Measurements from ENCODE around the gene IGSF5.
"Not testable (repeated sequence)": the region's sequence is repeated elsewhere in the genome, so short reads cannot be mapped to it uniquely, and the experiment has no call there.

IGSF5 gene

DNA sequence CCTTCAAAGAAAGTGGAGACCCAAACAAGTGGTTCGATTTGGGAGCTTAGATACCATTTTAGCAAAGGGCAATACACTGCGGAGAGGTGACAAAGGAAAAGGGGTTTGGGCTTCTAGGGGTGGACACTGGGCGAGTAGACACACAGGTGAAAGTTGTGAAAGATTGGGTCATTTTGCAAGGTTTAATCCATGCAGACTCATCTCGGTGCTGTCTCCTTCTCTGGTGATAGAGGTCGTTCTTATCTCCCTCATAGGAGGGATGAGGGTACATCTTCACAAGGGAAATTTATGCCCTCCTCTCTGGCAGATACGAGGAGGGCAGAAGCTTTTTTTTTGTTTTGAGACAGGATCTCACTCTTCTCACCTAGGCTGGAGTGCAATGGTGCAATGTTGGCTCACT lies 6.4 kb upstream of the IGSF5 start:
- DNase-seq (ENCODE audit: low read depth, low spot score): no peak

DNA sequence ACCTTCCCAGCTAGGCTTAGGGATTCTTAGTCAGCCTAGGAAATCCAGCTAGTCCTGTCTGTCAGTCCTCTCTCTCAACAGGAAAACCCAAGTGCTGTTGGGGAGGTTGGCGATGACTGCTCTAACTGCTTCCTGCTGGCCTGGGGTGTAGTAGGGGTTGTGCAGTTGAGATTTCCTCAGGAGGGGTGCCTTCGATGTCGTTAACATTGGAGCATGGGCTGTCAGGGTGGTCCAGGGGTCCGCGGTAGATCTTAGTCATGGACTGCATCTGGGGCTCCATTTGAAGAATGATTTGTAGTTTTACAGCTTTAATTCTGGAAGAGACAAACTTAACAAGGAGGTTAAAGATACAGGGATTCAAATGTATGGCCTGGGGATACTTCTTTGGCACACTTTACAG lies 5.5 kb upstream of the IGSF5 start:
- DNase-seq (ENCODE audit: low read depth, low spot score): not testable (repeated sequence)

DNA sequence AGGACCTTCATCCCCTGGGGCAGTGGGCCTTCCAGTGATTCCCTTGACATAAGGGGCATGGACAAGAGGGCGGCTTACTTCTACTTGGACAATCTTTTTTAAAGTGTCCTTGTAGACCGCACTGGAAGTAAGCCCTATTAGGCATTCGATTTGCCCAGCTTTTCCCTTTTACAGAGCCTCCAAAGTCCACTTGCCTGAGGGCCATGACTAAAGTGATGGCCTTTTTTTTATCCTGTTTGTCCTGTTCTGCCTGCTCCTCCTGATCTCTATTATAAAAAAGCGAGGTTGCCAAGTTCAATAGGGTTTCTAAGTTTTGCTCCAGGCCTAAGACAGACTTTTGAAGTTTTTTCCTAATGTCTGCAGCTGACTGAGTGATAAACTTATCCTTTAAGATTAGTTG lies 2.4 kb upstream of the IGSF5 start:
- DNase-seq (ENCODE audit: low read depth, low spot score): not testable (repeated sequence)

DNA sequence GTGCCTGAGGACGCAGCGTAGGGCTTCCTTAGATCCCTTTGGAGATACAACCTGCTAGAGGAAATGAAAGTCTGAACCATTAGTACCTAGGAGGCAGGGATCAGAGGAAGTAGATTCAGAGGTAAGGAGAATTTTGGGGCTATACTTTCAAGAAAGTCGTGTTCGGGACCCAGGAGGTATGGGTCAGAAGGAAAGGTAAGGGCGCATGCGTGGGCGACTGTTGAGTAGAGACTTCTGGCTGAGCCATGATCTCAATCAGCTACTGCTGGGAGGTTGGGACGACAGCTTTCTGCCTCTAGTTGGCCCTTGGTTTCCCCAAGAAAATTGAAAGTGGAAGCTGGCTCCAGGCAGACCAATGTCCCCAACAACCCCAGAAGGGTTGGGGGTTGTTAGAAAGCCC lies 349 bp downstream of the IGSF5 start:
- DNase-seq (ENCODE audit: low read depth, low spot score): not testable (repeated sequence)

DNA sequence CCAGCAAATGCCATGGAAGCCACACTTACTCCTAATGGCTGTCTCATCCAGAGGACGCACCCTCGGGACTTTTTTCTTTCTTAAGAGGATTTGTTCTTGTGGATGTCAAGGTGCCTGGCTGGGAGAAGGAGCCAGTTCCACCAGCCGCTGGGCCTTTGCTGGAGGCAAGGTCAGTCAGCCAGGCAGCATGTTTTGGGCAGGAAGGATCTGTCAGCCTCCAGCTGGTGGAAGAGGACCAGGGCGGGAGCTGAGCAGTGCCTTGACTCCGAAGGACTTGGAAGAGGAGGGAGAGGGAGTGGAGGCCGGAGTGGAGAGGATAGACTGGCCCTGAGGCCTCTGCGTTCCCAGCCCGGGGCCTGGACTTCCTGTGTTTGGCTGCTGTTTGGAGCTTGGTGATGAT lies 5.7 kb downstream of the IGSF5 start:
- no peak for DNase-seq (ENCODE audit: low read depth, low spot score)

DNA sequence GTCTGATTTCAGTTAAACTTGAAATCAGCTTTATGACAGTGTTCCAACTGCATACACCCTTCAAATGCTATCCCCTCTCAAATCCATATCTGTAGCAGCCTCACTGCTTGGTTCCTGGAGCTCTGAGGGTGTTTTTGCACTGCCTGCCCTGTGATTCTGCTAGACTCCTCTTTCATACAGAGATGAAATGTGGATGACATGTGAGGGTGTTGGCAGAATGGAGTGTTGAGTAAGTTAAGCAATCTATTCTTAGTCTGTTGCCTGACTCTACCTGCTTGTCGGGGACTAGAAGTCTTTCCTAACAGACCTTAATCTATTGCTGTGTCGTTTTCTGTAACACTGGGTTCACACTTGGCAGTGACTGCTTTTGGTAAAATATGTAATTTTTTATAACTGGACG lies 9.8 kb downstream of the IGSF5 start:
- no peak for DNase-seq (ENCODE audit: low read depth, low spot score)

DNA sequence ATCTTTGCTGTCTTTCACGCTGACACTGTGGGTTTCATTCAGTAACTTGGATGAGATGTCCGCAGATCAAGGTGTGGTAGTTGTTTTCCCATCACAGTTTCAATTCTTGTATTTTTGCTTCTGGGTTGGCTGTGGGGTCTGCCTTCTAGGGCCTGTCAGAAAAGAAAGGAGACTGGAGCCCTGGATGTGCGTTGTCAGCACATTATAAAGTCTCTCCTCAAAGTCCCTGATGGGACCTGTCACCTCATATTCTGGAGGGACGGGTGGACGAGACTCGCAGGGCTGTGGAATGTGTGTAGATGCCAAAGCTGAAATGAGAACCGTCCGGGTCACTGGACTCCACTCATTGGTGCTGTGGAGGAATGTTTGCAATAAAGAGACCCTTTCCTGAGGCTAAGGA lies 11.3 kb downstream of the IGSF5 start:
- DNase-seq (ENCODE audit: low read depth, low spot score): no peak

DNA sequence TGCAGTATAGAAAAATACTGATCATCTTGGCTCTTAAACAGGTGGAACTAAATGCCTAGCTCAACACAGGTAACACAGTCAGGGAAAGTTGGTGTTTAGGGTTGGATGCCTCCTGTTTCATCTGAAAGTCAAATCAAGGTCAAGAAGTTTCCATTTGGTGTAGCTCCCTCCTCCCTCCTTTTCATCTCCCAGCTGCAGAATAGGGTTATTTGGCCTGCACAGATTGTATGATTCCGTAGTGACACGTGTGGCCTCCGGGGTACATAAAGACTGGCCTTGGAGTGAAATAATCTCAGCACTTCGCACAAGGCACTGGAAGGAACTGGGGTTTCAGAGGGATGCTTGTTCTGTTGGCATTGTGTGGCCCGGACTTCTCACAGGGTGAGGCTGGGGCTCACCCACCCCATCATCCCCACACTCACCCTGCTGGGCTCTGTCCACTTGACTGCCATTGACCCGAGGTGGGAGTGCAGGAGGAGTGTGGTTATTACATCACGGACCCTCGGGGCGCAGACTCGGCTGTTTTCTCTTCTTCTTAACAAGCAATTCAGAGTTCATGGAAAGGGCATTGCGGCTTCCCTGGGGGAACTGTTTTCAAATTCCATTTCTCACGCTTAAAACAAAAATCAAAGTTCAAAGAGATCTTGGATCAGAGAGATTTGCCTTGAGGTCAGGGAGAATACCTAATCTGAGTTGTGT lies 18.4 kb downstream of the IGSF5 start:
- DNase-seq (ENCODE audit: low read depth, low spot score): no peak

DNA sequence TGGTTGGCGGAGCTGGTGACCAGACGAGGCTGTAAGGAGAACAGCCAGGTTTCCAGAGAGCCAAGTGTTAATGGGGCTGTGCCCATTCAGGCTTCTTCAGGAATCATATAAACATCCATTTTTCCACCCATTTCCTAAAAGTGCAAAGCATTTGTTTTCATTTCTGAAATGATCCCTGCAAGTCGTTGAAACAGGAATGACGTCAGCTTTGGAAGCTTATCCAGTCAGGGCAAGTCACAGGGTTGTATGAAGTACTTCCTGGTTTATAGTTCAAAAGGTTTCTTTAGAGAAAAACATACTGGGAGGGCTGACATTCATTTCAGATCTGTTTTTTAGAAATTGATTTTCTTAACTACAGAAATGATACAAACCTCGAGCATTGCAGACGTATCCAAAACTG lies 29.2 kb downstream of the IGSF5 start:
- DNase-seq (ENCODE audit: low read depth, low spot score): no peak

DNA sequence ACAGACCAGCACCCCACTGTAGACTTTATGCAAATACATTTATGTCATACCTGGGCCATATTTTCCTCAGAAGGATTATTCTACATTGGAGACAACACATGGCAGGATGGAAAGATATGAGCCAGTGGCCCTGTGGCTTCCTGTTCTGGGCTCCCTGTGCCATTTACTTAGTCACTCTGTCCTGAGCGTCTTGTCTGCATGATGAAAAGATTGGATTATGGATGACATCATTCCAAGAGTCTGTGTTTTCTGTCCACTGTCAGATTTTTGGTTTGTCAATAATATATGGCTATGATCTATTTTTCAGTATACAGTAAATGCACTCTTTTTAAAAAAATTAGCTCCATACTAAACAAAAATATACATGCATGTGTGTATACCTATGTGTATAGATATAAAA lies 30.8 kb downstream of the IGSF5 start:
- no peak for DNase-seq (ENCODE audit: low read depth, low spot score)

DNA sequence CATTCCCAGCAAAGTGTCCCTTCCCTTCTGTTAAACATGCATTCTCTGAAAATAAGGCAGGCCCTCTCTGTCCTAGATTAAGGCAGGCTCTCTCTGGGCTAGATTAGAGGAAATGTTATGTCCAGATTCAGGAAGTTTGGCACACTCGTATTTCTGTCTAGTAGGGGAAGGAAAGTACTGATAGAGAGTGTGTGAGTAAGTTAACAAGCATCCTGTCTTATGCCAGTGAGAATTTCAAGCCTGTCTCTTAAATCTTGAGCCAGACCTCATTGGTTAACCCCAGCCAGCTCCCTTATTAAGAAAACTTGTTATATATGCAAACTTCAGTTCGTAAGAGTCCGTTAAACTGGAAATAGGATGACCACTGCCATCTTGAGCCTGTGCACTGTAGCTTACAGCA lies 31.6 kb downstream of the IGSF5 start:
- no peak for DNase-seq (ENCODE audit: low read depth, low spot score)

DNA sequence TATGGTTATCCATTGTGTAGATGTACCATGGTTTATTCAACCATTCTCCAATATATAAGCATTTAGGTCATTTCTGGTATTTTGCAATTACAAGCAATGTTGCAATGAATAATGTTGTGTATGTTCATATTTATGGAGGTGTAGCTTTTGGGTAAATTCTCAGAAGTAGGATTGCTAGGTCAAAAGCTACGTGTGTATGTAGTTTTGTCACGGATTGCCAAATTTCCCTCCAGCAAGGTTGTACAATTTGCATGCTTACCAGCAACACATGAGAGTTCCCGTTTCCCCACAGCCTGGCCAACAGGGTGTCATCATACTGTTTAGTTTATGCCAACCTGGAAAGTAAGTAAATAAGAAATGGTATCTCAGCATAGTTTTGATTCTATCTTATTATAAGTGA lies 36.3 kb downstream of the IGSF5 start:
- no peak for DNase-seq (ENCODE audit: low read depth, low spot score)

DNA sequence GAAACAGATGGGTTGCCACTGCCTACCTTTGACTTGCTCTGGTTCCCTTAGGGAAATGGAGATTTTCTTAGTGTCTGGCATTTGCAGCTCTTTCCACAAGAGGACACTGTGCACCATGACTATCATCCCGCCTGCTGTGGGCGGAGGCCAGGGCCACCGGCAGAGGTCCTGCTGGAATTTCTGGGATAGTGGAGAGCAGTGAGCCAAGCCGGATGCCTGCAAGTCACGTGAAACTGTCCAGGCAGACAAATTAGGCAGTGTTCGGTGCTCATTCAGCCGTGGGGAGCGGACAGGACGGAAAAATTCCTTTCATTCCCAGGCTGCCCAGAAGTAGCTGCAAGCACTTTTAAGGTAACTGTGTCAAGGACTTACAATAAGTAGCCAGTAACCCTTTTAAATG lies 43.4 kb downstream of the IGSF5 start:
- peak; percentile 64 for DNase-seq (ENCODE audit: low read depth, low spot score)

DNA sequence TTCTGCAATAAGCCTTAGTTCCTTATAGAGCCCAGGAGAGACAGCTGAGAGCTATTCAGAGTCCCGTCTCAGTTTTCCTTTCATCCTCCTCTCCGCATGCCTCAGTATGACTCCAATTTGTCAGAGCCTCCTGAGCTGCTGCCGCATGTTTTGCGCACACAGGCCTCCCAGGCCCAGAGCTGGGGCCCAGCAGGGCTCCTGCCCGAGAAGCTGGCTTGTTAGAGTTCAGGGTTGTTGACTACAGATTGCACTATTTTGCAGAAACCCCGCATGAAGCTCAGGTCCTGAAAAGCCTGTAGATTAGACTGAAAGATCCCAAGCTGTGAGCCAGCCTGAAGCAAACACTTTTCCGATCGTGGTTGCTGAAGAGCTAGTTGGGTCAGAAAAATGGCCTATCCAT lies 51.5 kb downstream of the IGSF5 start:
- no peak for DNase-seq (ENCODE audit: low read depth, low spot score)

DNA sequence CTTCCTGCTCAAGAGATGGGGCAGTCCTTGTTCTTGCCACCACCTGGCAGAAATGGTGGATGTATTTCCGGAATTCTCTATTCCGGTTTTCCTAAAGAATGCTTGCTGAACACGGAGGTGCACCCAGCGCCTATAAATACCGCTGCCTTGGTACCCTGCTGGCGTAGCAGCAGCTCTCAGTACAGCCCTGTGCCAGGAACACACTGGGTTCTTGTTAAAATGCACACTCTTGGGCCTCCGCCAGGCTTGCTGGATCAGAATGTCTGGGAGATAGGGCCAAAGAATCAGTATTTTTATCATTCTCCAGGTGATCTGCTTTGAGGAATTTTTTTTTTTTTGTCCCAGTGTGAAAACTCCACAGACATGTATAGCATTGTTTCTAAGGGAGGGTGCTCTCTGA lies 54.2 kb downstream of the IGSF5 start:
- no peak for DNase-seq (ENCODE audit: low read depth, low spot score)

DNA sequence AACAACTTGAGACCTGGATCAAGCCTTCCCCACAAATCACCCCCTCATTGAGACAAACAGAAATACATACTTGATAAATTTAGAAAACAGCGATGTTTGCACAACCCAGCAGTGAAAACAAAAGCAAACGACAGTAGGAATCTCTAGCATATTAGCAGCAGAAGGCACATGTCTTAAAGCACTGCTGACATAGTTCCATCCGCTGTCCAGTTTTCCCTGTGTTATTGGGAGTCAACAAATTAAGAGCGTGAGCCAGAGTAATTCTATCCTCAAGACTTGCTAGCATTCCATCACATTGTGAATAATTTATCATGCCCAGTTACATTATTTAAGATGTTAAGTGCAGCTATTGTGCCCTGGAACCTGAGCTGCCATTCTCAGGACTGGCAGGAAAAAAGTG lies 55.3 kb downstream of the IGSF5 start:
- DNase-seq (ENCODE audit: low read depth, low spot score): no peak

DNA sequence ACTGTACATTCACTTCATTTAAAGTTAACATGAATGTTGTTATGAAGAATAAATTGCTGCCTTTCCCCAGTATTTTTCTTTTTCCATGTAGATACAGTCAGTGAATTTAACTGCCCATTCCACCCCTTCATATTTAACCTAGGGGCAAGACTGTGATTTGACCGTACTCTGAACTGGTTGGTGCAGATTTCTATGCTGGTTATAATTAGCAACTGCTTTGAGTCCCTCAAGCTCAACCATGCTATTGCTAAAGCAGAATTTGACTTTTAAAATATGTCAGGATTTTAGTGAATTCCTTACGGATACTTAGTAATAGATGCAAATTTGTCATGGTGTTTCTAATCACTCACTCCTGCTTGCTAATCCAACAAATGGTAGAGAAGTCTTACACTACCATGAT lies 57.2 kb downstream of the IGSF5 start:
- DNase-seq (ENCODE audit: low read depth, low spot score): no peak

DNA sequence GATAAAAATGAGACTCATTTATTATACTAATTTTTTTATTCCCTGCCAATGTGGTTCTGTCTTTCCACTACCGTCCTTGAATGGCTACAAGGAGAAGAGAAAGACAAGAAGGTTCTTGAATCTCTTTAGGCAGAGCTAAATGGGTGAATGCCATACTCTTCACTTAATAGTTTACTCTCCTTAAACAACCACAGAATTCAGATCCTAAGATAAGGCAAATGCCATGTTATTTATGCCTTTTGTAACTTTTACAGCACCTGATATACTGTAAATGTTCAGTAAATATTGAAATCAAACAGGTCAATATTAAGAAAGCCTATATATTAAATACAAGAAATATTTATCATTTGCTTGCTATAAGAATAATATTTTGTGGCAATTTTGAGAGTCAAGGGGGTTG lies 58.4 kb downstream of the IGSF5 start:
- no peak for DNase-seq (ENCODE audit: low read depth, low spot score)

DNA sequence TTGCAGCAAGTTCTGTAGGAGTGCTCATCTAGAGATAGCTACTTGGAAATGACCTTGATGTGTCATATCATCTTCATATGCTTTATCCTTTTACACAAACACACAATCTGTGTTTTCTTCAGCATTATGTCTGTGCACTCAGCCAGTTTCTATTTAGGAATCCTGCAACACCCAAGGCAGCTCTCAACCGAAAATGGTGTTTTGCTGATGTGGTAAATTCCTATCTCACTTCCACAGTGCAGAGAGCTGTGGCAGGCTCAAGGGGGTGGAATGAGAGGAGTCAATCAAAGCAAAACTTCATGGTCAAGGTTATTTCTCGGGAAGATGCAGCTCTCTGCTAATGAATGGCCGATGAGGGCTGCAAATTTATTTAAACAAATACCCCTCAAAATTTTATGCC lies 59.3 kb downstream of the IGSF5 start:
- DNase-seq (ENCODE audit: low read depth, low spot score): no peak

DNA sequence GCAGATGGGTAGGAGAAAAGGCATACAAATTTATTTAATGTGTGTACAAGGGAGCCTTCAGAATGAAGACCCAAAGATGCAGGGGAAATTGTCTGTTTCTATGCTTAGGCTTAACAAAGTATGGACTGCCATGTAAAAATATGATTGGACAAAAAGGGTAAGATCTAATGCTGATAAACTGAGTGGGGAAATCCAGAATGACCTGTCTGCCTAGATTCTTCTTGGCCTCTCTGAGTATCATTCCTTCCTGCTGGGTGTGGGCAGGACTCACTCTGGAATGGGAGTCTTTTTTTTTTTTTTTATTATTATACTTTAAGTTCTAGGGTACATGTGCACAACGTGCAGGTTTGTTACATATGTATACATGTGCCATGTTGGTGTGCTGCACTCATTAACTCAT lies 61.0 kb downstream of the IGSF5 start:
- no peak for DNase-seq (ENCODE audit: low read depth, low spot score)

DNA sequence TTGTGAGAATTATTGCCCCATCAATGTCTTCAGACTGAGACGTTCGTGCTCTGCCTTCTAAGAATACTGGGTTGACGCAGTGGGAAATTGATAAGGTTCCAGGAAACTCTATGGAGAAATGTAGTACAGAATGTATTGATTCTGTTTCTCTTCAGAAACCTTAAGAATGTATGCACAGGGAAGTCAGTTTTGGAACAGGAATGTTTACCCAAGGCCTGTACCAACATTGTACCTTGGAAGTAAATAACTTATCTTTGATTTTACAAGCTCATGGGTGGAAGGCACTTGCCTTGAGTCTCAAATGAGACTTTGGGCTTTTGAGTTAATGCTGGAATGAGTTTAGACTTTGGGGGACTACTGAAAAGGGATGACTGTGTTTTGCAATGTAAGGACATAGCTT lies 62.8 kb downstream of the IGSF5 start:
- DNase-seq (ENCODE audit: low read depth, low spot score): no peak

DNA sequence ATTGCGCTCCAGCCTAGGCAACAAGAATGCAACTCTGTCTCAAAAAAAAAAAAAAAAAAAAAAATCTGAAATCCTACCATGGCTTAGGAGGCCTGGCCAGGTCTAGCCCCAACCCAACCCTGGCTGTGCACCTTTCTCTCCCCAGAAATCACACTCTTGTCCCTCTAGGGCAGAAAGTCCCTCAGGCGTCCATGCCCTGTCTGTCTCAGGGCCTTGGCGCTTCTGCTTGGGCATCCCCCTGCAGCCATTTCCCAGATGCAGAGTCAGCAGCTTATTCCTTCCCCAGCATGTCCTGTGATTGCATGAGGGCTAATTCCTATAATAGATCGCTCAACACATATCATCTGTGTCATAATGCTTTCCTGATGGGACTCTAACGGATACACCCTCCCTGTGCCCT lies 65.0 kb downstream of the IGSF5 start:
- no peak for DNase-seq (ENCODE audit: low read depth, low spot score)

DNA sequence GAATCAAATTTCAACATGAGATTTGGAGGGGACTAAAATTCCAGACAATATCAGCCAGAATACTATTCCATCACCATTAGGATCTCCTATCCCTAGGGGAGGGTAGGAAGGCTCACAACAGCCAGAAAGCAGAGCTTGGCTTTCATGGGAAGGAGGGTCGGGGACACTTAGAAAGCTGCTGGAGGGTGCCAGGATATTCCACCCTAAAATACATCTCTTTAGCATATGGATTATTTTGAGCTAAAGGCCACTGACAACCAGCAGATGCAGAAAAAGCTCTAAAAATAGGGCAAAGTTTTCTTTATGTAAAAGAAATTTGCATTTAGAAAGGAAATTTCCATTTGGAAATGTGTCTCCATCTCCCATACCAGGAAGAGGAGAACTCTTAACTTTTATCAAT lies 68.0 kb downstream of the IGSF5 start:
- DNase-seq (ENCODE audit: low read depth, low spot score): no peak

DNA sequence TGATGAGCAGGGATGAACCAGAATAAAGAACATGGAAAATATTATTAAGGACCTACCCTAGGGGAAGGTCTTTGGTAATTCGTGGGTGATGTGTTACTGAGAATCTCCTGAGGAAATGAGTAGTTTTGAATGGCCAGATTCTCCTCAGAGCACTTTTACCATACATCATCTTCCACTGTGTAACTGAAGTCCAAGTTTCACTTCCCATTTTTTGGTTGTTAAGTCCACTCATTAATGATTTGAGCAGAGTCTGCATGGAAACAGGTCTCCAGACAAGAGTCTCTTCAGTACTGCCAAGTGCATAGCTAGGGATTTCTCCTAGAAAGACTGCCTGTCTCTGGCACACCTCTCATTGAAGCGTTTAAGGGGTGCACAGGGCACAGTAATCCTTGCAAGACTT lies 73.6 kb downstream of the IGSF5 start:
- no peak for DNase-seq (ENCODE audit: low read depth, low spot score)

Measured in iPS DF 19.7 (cell line).